Measurements from ENCODE around the gene ABHD10.

Gene ABHD10

DNA sequence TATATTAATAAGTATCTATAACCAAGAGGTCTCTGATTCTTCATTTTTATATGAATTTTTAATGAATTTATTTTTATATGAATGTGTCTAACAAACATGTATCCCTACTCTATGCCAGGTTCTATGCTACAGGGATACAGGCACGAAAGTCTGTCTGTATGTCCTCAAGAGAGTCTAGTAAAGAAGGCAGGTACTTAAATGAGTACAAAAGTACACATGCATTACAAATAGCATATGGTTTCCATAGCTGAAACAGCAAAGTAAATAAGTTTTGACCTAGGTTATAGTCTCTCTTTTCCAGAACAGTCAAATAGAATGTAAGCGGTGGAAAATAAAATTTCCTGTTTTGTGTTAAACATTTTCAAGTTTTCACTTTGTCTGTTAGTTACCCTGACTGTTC lies 13.3 kb upstream of the ABHD10 start:
- no peak for DNase-seq (ENCODE audit: low spot score)

DNA sequence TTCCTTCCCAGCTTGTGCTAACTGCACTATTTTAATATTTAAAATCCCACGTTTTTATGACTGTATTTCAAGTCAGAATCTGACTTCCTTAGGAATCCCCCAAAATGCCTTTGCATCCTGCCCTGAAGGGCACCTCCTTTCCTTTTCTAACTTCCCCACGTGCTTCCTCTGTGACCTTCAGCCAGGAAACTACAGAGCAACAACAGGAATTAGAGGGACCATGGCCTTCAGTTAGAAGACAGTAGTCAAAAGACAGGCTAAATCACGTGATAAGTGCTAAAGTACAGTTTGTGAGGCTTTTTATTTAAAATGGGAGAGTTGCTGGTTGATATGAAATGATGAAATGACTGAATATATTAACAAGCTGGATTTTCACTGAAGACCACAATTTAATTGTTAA lies 11.8 kb upstream of the ABHD10 start:
- no peak for DNase-seq (ENCODE audit: low spot score)

DNA sequence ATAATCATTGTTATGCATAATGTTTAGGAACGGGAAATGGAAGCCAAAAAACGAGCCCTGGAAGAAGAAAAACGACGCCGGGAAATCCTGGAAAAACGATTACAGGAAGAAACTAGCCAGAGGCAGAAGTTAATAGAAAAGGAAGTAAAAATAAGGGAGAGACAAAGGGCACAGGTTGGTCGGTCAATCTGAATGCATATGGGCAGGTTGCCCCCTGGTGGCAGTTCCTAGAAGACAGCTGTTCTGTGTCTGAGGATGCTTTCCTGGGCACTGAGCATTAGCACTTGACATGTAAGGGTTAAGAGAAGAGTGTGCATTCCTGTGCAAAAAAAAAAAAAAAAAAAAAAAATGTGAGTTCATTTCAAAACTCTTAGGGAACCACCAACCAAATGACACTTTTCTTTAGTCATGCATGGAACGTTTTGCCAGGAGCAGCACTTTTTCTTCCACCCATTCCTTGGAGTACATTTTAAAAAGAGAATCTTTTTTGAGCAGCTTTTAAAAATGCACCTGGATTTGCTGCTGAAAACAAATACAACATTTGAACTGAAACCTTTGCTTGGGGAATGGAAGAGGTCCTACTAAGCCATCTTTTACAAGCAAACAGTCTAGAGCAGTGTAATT lies 11.1 kb upstream of the ABHD10 start:
- DNase-seq (ENCODE audit: low spot score), result peak; percentile 84

DNA sequence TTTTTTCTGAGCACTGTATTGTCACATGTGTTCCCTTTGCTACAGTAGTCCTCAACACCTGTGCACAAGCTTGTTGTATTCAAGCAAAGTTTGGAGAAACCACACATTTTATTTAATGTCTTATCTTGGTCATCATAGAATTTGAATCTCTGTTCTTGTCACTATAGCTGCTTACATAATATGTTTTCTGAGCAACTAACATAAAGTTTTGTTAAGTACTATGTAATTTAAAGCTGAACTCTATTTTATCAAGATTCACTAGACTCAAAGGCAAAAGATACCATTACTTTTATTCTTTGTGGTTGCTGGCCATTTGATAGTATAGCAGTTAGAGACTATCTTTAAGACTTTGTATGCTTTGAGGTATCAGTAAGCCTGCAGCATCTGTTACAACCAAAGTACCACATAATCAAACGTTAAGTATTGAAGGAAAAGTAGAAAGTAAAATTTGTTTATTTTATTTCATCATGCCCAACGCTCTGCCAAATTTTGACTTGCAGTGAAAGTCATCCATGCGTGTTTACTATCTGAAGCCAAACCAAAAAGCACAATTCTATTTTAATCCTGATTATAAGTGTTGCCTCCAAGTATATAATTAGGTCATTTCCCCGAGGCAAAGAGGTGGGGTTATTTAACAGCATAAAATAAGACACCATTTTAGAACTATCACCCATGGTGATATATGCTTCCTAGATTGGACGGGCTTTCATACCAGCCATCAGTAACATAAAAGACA lies 10.3 kb upstream of the ABHD10 start:
- DNase-seq (ENCODE audit: low spot score), result no peak

DNA sequence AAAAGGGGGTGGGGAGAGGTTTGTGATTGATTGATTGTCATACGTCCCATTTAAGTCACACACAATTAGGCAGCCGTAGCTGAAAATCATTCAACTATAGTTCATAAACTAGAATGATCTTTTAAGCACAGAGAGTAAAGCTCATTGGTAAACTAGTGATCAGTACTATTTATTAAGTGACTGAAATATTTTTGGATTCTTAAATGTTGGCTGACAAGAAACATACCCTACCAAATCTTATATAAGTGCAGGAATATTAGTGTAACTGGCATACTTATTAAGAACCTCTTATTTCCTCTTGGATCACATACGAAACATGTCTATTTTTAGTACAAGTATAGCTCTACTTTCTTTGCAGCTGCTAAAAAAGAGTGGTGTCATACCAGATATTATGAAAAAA lies 8.4 kb upstream of the ABHD10 start:
- no peak for DNase-seq (ENCODE audit: low spot score)

DNA sequence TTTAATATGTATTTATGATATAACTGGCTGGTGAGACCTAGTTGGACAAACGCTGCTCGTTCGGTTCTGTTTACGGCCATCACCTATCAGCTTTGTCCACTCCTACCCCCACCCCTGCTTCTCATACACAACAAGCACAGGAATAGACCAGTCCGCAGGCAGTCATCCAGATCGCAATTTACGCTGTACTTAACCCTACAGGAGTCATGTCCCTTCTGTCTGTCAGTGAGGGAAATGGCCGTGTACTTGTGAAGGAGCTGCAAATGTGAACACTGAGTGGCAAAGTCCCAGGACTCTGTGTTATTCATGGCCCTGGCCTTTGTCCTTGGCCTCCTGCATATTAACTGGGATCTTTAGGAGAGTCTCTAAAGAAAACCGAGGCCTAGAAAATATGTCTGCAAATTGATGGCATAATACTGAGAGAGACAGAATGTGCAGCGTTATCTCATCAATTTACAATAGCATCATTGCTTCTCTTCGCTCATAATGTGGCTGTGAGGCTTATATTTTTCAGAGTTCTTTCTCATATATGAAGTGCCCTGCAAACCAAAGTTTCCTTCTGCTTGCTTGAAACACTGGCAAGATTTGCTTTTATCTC lies 7.2 kb upstream of the ABHD10 start:
- no peak for DNase-seq (ENCODE audit: low spot score)

DNA sequence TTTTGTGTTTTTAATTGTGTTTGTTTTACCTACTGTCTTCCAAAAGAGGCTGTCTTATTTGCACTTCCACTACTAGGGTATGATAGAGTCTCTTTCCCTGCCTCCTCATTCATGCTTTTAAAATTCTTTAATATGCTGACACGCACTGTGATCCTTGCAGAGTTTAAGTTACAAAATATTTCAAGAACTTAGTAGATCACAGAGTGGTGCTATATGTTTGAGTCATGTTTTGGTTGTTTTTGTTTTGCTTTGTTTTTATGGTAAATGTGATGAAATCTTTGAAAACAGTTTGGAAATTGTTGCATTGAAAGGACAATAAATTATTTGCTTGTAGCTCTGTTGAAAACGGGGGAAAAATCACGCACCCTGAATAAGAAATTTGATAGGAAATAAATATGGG lies 5.9 kb upstream of the ABHD10 start:
- DNase-seq (ENCODE audit: low spot score), result no peak

DNA sequence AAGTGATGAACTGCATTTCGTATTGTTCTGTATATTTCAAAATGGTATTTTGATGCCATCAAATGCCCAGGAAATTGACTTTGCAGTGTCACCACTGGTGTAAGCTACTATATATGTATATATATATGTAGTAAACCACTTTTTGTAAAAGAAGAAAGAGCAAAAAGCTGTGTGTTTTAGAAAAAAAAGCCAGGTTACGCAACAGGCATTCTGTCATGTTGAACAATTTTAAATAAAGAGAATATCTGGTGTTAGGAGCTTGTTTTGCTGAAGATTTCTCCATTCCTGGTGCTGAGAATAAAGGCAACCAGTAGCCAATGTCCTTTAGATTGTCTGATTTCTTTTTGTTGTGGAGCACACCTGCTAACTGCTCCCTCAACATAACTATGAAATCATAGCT lies 3.7 kb upstream of the ABHD10 start:
- no peak for DNase-seq (ENCODE audit: low spot score)

DNA sequence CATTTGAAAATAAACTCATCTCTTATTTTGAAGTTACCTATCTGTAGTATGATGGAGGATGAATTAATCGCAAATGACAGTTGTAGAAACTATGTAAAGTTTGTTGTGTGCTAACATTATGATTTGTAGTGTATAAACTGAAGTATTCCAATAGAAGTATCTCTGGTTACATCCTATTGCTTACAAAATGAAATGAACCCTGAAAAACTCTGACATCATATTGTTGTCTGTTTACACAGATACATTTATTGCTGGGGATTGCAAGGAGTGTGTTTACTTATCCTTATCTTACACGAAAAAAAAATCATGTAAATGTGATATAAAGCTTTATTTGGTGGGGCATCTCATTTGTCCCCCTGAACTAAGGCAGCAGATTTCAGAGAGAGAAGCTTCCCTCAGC lies 2.6 kb upstream of the ABHD10 start:
- DNase-seq (ENCODE audit: low spot score), result no peak

DNA sequence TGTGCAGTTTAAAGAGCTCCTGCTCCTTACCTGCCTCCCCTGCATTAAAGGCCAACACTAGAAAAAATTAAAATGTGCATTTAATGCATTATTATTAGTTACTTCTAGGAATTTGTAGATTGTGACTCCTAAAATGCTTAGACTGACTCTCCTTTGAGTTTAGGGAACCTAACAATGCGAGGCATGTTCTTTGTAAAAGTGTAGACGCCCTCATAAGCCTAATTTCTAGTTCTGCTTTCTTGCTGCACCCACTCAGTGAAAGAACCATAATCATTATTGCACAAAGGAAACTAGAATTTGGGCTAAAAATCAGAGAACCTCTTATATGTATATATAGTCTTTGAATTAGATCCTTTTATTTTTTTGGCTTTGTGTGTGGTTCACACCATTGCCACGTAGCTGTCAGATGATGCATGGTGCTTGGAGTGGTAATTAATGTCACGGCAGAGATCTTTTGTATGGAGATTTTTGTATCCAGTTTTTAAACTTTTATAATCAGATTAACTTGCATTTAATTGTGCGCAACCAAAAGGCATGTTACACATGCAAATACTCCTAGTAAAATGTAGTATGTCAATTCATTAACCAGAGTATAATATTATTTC lies 710 bp downstream of the ABHD10 start:
- DNase-seq (ENCODE audit: low spot score), result no peak

DNA sequence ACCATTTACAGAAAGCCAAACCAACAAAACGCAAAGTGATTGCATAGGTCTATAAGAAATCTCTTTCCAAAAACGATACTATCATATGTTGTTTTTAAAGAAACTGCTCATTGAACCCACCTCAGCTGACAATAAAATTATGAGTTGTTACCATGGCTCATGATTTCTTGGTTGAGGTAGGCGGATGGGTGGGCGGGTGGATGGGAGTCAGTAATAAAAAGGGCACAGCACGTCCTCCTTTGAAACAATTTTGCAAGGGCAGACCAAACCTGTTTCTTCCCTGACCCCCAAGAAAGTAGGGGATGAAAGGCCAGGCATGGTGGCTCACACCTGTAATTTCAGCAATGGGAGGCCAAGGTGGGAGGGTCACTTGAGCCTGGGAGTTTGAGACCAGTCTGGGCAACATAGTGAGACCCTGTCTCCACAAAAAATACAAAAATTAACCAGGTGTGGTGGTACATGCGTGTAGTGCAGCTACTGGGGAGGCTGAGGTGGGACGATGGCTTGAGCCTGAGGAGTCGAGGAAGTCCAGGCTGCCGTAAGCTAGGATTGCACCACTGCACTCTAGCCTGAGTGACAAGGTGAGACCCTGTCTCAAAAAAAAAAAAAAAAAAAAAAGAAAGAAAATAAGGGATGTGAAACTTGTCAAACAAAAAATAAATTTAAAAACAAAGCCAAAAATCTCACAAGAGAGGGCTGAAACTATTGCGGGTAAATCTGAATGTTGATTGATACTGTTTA lies 2.1 kb downstream of the ABHD10 start:
- no peak for DNase-seq (ENCODE audit: low spot score)

DNA sequence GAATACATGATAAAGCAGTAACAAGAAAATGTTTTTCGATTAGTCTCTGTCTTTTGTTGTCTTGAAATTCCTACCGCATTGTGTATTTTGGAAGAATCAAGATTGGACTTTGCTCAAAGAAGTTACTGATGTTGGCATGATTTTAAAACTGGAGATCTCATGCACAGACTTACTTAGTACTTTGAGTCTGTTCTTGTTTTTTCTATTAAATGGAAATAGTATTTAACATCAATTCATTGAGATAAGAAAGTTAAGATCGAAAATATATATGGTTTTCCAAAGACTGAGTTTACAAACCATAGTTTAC lies 2.6 kb downstream of the ABHD10 start:
- DNase-seq (ENCODE audit: low spot score), result no peak

DNA sequence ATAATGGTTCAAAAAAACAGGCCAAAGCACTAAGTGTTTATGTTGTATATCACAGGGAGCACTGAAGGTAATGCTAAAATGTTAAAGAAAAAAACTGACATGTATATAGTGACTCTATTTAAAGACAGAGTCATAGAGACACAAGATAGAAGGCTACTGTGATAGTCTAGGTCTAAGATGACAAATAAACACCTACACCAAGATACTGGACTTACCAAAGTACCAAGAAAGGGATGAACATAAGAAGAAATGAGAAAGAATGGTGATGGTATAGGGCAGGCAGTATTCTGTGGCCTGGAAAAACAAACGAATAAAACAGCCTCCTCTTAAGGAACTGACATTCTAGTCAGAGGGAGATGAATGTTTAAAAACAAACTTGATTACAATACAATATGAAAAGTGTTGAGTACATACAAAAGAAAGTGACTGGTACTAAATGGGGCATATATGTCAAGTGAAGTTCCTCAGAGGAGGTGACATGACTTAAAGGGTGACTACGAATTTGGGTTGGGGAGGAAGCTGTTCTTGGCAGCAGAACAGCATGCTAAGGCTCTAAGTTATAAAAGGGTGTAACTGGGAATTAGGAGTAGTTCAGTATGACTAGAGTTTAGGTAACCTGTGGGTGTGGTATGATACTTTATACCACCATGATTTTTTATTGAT lies 5.9 kb downstream of the ABHD10 start:
- no peak for DNase-seq (ENCODE audit: low spot score)

DNA sequence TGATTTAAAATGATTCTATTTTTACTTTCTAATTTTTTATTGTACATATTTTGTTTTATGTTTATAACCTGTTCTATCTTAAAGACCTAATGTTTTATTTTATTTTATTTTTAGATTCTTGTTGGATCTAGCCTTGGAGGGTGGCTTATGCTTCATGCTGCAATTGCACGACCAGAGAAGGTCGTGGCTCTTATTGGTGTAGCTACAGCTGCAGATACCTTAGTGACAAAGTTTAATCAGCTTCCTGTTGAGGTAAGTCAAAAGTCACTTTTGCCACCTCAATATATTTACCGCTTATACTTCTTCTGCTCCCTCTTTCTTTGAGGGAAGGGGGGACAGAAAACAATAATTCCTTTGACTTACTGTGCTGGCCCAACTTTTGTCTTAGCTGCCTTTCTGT lies 8.0 kb downstream of the ABHD10 start:
- no peak for DNase-seq (ENCODE audit: low spot score)

DNA sequence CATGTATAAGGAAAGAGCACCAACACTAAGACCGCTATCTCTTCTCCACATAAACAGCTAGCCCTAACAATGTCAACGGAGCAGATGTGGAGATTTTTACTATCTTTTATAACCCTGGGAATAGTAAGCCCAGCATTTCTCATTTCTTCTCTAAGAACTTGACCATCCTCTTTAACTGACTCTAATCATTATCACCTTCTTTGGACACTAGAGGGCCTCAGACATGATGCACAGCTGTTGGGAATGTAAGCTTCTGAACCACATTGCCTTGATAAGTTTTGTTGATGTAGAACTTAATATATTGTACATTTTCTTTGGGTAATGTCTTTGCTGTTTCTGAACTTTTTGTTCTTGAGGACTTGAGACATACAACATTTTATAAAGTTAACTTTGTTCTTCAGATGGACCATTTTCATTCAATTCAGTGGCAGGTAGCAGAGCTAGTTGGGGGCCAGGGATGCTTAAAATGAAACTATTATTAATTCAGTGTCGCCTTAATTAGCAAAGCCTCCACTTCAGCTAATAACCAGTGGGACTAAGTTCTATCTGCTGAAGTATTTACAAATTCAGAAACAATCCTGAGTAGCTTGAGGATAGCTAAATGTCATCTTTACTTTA lies 10.3 kb downstream of the ABHD10 start:
- peak; percentile 48 for DNase-seq (ENCODE audit: low spot score)

DNA sequence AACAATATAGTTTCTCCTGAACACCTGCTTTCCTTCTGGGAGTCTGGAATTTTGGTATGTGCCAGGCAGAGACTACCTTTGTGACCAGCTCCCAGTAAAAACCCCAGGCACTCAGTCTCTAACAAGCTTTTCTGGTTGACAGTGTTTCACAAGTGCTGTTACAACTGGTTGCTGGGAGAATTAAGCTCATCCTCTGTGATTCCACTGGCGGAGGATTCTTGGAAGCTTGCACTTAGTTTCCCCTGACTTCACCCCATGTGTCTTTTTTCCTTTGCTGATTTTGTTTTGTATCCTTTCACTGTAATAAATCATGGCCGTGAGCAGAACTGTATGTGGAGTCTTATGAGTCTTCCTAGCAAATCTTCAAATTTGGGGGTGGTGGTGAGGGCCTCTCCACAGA lies 14.2 kb downstream of the ABHD10 start:
- DNase-seq (ENCODE audit: low spot score), result no peak

DNA sequence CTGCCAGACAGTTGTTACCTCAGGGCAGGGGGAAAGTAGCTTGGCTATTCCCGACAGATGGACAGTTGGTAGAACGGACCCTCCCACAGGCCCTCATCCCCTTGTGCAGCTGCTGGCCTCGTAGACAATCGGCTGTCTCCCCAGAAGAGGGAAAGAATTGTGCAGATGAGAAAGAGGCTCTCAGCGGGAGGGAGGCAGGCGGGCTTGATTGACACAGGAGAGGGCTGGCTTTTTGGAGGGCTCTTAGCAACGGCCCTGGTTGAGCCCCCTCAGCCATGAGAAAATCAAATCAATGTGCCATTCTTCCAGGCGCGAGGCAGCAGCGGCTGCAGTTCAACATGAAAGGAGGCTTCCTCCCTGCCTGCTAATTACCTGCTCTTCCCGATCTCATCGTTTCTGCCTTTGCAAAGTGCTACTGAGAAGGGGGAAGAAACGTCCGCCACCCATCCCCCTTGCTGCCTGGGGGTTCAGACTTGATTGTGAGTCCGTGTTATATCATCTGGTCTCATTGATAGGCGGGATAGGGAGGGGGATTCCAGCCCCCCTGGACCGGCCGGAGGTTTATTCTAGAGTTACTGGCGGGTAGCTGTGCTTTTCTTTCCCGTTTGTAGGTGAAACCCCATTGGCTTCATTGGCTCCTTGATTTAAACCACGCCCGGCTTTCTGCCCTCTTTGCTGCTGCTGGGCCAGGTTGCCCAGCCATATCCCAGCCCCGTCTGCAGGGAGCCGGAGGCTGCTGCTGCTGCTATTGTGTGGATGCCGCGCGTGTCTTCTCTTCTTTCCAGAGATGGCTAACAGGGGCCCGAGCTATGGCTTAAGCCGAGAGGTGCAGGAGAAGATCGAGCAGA lies 20.0 kb downstream of the ABHD10 start, which contains the start of gene TAGLN3:
TSS of gene TAGLN3 (plus strand) at position 287 of the 848 bp plus-strand sequence. CDS start at position 788, 501 bp downstream.
- DNase-seq (ENCODE audit: low spot score), result no peak

DNA sequence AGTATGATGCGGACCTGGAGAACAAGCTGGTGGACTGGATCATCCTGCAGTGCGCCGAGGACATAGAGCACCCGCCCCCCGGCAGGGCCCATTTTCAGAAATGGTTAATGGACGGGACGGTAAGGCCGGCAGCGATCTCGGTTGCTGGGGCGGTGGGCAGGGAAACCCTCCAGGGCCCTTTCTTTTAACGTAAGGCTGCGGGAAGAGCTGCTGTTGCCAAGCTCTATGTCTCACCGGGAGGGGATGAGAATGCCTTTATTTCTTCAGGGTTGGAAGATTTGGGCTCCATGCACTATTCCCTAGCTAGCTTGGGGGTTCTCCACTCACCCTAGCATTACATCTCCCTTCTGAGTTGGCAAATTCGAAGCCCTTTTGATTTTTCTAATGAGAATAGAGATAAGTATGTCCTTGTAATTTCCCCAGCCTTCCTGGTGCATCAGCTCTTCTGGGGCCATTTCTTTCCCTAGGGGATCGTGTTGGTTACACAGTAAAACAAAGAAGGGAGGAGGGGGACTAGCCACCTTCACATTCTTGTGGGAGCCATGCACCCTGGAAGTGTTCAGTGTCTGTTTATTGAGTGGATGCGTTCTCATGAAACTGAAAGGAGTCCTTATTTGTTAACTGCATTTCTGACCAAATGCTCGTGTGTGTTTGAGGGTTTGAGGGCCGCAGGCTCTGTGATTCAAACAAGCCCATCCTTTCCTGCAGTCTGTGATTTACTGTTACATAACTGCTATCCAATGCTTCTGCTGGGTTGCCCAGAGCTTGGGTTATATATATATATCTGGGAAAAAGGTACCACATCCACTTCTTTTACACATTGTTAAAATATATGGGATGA lies 20.9 kb downstream of the ABHD10 start:
- DNase-seq (ENCODE audit: low spot score), result no peak

DNA sequence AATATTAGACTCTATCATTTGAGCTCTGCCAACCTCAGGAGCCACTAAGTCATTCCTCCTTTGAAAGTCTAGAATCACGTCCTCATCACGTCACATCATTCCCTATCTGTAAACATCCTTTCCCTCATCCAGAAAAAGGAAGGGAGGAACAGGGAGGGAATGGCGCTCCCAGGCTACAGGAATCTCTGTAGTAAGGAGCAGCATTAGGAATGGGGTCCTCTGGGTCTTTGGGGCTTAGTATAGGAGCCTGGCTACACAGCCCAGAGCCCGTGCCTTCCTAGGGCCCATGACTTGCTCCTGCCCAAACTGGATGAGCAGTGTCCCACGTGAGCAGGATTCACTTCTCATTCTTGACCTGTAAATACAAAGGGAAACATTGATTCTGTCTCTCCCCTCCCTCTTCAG lies 21.5 kb downstream of the ABHD10 start:
- DNase-seq (ENCODE audit: low spot score), result no peak

DNA sequence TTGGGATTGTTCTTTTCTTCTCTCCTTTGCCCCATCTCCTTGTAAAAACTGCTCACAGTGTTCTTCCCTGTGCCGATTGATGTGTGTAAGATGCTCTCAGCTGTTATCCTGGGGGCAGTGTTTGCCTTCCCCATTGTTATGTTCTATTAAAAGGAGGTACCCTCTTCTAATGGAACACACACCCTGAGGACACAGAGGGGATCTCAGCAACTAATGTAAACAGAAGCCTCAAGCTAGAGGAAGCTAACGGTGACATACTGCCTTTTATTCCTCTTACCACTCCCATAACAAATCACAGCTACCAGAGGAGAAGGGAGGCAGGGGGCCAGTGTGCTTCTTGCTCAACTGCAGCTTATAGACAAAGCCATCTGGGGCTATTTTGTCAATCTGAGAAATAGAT lies 22.1 kb downstream of the ABHD10 start:
- no peak for DNase-seq (ENCODE audit: low spot score)
